Right lobe of liver (tissue), 4 donors: ENCODE measurements around the gene NPY.

Source experiments
- POLR2A ChIP-seq: fragments of 450-650 bp; IDR thresholded peaks from one replicate; pipeline ENCODE4 v1.6.1; 2017; ENCODE audit warnings: antibody characterized with exemption, mild to moderate bottlenecking
- TF ChIP-seq, protein P1 (sequence below), 4 donors: fragments of 200-600 bp in 3 of 4; fragments of 450-650 bp in 1 of 4; IDR thresholded peaks; one replicate each; pipeline versions ENCODE4 v1.5.1 to v1.8.0; 2016 to 2022; ENCODE audit warnings: antibody characterized with exemption in 4 of 4, mild to moderate bottlenecking in 2 of 4
- donor health status: DM: no; HTN: no; CAD: no.
- donor health status: DM: no; HTN: no; CAD: no.
- donor health status: DM: no; HTN: yes; CAD: no.

DNA sequence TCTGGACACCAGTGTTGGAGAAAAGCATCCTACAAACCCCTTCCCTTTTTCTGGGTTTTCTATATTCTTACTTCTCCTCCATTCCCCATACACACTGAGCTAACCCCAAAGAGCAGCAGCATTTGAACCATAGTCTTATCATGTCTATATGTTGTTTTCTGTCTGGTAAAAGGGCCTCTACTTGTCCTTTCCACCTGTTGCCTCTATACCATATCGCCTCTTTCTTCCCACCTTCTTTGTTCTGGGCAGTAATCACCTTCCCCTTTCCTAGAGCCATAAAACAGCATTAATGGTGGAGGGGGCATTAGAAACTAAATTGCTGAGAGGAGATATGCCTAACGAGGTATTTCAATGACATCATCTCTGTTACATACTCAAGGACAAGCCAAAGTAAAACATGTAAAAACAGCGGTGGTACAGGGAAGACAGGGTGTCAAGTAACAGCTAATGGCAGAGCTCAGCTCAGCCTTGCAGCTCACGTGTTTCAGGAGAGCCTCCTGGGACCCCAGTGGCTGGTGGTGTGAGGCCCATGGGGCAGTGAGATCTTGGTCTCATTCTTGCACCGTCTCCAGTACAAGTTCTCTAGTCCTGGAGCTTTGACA lies 20.6 kb downstream of the NPY start:
- TF ChIP-seq, protein P1, sequence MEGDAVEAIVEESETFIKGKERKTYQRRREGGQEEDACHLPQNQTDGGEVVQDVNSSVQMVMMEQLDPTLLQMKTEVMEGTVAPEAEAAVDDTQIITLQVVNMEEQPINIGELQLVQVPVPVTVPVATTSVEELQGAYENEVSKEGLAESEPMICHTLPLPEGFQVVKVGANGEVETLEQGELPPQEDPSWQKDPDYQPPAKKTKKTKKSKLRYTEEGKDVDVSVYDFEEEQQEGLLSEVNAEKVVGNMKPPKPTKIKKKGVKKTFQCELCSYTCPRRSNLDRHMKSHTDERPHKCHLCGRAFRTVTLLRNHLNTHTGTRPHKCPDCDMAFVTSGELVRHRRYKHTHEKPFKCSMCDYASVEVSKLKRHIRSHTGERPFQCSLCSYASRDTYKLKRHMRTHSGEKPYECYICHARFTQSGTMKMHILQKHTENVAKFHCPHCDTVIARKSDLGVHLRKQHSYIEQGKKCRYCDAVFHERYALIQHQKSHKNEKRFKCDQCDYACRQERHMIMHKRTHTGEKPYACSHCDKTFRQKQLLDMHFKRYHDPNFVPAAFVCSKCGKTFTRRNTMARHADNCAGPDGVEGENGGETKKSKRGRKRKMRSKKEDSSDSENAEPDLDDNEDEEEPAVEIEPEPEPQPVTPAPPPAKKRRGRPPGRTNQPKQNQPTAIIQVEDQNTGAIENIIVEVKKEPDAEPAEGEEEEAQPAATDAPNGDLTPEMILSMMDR (IDR thresholded peaks at IDR 0.05), result no peak
- TF ChIP-seq POLR2A, result no peak
